GM18909 (cell line): Measurements from ENCODE around the gene CXCL3.

Source experiments
- ATAC-seq: cut with Tn5 transposase; IDR thresholded peaks from one replicate; pipeline ENCODE4 v1.9.1; 2021; ENCODE audit warnings: mild to moderate bottlenecking; ENCODE audit not compliant: unreplicated experiment, poor library complexity

CXCL3 gene

DNA sequence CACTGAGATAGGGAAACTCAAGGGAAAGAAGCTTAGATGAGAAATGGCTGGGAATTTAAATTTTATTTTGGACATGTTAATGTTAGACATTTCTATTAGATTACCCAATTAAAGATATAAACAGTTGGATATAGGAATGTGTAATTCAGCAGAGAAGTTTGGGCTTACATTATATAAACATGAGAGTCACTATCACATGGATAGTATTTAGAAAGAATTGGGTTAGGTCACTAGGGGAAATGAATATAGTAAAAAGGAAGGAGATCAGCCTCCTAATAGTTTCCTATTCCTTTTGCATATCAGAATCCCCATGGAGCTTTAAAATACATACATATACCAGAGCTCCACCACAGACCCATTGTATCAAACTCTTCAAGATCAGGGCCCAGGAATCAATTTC is 20.4 kb downstream of the CXCL3 start:
- no peak for ATAC-seq

DNA sequence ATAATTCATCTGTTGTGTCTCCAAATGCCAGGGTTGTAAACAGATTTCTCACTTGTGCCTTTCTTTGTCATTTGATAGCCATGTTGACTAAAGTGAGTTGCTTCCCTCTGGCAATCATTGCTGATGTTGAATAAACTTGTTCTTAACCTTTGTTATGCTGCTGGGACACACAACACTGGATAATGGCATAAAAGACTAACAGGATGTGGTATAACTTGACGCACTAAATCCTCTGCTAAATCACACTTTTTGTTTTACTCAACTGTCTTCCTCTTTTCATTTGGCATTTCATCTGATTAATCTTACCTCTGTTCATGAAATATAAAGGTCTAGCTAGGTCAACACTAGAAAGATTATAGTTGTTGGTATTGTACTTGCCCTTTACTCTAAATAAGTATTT is 22.4 kb downstream of the CXCL3 start:
- no peak for ATAC-seq

DNA sequence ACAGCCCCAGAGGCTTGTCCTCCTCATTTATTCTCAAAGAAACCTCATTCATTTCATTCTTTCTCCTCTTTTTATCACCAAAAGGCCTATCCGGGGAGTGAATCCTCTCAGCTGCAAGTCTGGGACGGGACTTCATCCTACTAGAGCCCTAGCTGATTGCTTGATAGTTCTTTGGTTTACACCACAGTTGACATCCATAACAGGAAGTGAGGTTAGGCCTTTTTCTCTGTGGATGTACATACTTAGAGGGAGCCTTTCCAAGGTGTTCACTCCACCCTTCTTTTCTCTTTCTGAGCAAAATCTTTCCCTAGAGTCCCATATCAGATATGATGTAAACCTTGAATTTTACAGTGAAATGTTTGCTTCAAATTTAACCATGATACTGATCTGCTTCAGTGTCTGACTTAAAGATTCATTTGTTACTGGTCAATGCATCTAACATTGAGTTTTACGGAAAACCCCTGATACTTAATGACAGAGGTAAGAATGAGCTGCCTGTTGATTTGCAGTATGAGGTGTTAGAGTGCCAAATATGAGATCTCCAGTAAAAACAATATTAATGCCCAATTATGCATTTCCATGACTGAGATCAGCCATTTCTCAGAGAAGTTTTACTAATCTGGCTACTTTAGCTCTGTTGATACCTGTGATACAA is 23.2 kb downstream of the CXCL3 start:
- ATAC-seq, result no peak

DNA sequence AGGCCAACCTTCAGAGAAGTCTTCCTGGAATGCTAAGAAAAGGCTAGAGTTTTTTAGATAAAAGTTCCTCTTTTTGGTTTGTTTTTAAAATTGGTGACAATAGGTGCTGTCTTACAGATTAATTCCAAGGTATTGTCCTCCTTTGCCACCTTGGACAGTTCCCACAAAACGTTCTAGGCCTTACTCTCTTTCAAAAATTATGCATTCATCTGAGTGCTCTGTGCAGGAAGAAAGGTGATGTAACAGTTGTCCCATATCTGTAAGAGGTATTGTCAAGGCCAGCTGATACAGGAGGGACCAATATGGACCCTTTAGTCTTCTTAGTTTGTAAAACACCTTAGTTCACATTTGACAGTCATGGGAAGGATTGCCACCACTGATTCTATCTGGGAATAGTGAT is 24.2 kb downstream of the CXCL3 start:
- ATAC-seq, result no peak

DNA sequence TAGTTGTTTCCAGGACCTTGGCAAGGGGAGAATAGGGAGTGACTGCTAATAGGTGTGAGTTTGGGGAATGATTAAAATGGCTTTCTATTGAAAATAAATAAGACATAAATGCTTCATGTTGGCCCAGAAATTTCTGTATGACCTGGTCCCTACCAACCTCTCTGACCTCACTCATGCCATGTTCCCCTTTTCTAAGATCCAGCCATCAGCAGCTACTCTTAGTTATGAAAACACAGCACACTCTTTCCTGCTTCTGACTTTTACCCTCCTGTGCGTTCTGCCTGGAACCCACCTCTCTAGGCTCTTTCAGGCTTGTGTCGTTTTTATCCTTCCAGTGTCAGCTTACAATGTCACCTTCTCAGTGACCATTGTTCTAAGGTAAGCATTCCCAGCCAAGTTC is 25.2 kb downstream of the CXCL3 start:
- no peak for ATAC-seq

DNA sequence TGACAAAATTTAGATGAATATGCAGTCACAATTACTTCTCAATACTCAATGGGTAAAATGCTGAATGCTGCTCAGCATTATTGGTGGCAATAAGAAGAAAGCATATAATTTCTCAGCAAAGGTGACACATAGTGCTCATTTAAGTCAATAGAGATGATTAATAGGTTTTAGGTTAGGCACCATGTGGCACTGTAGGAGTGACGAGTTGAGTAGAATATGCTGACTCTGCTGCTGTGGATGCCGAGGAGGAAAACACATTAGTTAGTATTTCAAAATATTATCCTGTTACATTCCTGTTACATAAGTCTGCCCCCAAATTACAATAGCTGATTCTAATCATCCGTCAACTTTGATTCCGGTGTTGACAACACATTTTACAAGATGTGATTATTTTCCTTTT is 26.4 kb downstream of the CXCL3 start:
- ATAC-seq, result no peak

DNA sequence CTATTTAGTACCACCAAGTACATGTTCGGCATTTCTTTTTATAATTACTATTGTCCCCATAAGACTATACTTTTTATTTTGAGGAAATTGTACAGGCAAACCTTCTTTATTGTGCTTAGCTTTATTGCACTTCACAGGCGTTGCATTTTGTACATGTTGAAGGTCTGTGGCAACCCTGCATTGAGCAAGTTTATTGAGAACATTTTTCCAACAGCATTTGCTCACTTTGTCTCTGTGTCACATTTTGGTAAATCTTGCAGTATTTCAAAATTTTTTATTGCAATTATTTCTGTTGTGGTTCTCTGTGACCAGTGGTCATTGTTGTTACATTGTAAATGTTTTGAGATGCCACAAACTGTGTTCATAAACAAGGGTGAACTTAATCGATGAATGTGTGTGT is 29.2 kb downstream of the CXCL3 start:
- no peak for ATAC-seq

DNA sequence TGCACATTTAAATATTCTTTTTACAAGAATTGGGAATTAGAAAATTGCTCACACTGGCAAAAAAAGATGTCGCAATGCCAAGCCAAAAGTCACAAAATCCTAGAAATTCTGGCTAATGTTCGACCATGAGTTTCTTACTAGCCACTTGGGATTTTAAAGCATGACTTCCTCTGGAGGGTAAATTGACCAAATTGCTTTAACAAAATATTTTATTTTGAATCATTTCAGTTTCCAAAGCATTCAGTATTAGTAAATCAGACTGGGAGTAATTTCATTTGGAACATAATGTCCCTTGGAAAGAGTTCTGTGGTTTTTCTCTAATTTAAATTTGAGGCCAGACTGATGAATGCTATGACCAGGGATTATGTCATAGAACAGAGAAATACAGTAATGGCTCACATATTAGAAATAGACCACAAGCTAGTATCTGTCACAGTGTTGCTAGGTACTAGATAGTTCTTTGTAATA is 32.4 kb downstream of the CXCL3 start:
- ATAC-seq, result no peak

DNA sequence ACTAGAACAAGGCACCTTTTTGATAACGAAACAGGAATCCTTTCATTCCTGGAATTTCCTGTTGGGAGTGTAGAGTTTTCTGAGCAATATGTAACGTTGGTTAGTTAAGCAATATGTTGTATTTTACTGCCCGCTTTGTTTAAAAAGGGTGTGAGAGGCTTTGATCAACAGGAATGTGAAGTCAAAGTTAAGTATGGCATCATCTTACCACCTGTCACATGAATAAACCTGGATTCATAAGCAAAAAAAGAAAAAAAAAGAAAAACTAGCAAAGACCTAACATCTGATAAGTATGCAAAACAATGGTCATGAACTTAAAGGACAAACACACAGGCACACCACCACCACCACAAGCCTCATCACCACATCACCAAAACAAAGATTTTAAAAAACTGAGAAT is 33.0 kb downstream of the CXCL3 start:
- no peak for ATAC-seq

DNA sequence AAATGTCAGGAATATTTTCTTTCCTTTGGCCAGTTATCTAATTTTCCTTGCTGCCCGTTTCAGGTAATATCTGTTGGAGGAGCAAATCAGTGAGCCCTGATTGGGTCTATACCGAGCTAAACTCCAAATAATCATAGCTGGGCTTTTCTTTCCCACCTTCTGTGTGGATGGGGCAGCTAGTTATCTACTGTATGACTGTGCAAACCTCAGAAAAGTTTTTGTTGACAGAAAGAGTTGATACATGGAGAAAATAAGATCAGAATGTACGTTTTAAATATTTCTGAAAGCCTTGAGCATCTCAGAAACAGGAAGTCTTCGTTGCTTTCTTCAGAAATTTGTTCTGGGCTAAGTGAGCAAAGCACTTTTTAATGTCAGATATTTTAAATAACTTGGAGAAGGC is 33.8 kb downstream of the CXCL3 start:
- no peak for ATAC-seq

DNA sequence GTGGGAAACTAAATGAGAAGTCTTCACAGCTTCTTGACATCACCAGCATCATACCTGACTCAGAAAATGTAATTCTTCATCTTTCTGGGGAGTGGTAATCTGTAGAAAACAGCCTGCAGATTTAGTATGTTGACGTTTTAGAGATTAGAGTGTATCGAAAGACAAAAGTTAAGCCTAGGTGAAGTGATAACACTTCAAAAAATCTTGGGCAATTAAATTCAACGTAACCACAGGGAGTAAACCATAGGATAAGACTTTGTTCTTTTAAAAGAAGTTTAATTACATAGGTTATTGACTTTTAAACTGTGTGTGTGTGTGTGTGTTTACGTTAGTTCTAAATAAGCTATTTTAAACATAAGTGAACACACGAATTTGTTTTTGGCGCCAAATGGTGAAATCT is 38.2 kb downstream of the CXCL3 start:
- no peak for ATAC-seq

DNA sequence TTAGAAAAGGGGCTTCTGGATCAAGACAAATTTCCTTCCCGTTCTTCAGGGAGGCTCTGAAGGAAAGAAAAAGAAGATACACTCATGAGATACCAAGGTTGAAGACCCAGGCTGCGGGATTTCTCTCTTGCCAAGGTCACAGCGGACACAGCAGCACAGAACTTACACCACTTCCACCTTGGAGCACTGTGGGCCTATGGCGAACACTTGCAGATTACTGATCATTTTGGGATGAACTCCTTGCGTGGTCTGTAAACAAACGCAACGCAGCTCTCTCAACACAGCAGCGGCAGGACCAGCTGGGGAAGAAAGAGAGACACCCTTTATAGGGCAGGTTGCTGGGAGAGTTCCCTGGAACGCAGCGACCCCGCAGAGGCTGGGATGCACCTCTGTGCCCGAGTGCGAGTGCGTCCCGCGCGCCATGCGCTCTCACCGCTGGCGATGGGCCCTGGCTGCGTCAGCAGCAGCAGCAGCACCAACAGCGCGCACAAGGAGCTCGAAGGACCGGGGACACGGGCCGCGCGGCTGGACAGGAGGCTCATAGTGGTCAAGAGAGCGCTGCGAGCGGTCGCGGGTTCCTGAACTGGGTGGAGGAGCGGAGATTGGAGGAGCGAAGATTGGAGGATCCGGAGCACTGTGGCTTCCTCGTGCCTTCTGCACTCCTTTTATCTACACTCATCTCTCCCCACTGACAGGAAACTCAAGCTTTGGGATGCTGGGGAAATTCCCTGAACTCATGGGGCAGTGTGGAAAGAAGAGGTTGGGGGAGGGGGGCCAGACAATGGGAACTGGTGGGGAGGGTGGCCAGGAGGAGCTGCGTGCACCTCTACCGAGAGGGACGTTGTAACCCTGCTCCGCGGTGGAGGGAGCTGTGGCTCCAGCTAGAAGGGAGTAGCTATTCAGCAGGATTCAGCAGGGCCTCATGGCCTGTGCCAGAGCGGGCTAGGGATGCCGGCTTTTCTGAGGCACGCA is 40.2 kb downstream of the CXCL3 start, which contains the start of gene CXCL5:
TSS of gene CXCL5 (minus strand) at position 638 of the 972 bp plus-strand sequence. CDS start at position 542, 96 bp downstream.
- no peak for ATAC-seq

DNA sequence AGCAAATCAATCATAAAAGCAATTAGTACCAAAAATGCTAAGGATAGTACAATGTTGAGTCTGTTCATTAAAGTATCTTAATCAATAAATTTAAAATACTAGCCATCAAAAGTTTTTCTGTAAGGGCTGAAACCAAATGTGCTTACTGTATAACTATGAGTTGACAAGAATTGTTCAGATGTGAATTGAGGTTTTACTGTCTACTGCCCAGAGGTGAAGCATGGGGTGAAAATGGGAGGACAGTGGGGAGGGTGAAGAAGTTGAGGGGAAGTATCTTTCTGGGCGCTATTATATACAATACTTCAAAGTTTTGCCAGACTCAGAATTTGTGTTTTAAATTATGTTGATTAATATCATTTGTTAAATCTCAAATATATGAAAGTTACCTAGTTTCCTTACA is 46.4 kb downstream of the CXCL3 start:
- no peak for ATAC-seq

DNA sequence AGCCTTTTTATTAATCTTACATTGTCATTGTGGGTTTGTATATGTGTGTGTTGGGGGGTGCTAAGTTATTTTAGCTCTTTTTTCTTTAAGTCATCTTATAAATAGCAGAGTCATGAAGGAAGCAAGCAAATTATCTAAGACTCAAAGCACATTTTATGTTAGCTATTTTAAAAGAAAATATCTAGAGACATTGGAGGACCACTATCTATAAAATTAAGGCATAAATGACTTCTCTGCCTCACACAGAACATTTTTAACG is 46.8 kb downstream of the CXCL3 start:
- ATAC-seq, result no peak

DNA sequence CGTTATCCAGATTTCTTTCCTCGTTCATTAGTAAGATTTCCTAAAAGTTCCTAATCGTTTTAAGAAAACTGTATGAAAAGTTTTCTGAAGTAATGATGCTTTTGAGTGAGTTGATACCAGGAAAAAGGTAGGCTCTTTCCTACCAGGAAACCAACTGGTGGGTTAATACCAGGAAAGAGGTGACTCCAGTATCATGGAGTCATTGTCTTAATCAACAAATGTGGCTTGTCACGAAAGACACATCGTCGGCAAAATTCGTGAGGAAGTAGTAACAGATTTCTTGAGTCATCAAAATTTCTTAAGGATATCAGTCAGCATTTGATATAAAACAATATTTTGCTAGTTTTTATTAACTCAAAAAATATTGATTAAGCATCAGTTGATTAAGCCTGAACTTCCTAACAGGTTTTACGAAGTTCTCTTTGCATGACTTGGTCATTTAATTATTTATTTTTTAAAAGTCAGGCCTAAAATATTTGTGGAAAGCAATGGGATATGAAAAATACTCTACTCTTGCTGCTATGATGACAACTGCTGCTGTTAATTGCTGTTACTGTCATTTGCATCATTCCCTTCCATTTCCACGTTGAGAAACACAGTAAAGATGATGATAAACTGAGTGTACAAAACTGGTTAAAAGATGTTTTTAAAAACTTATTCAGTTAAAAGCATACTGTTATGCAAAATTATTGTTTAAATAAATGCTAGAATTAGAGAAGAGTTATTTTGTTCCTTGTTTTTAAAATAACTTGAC is 47.3 kb downstream of the CXCL3 start:
- no peak for ATAC-seq

DNA sequence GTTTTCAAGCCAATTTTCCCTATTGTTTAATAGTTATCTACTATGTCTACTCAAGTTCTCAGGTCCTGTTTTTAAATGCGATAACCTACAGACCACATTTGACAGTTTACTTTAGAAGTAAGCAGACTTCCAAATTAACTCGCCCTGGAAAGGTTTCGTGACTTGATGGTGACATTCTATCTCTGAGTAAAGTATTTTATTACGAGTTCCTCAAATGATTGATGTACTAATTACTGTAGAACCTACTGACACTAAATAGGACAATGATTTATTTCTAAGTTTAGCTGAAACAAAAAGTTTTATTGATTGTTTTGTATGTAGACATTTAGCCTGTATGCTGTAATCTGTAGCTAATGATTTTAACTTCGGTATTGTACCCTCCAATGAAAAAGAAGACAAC is 48.6 kb downstream of the CXCL3 start:
- no peak for ATAC-seq

DNA sequence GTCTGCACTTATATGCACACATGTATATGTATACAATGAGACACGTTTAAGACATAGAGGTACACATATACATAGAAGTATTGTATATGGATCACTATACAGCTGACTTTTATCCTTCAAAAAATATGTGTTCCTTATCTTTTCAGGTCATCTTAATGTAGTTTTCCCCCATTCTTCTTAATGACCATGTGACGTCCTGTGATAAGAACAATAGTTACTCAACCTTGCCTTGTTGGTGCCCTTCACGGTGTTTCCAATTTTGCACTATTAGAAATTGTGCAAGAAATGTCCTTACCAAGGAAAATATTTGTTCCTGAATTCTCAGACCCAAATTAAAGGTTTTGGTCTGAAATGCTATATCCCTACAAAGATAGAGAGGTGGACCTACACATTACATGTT is 49.5 kb downstream of the CXCL3 start:
- no peak for ATAC-seq

DNA sequence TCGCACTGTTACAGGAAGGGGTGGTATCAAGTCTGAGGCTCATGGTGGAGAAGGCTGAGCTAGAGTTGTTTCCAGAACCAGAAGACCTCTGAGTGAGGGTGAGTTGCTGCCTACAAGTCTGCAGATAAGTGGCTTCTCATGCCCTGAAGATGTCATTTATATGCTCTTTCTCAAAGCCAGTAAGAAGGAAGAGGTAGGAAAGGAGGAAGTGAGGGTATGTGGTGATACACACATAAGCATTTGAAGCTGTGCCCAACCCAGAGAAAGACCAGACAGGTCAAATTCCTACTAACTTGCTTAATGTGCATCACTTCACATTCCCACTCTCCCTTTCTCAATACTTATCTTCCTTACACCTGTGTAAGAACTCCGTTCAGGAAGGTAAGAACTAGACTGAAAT is 50.4 kb downstream of the CXCL3 start, which contains the start of gene PPBP:
TSS of gene PPBP (minus strand) at position 130 of the 400 bp plus-strand sequence. CDS start at position 43, 87 bp downstream.
- ATAC-seq, result no peak
